ENCODE data around the gene ACADSB. TPM values are rescaled to one million over a fixed set of nuclear protein-coding genes. Genes with fewer than 3 reads are reported as not detected.

ACADSB gene
- polyA plus RNA-seq, 1 donor from 2014 or later = 20.3 TPM

DNA sequence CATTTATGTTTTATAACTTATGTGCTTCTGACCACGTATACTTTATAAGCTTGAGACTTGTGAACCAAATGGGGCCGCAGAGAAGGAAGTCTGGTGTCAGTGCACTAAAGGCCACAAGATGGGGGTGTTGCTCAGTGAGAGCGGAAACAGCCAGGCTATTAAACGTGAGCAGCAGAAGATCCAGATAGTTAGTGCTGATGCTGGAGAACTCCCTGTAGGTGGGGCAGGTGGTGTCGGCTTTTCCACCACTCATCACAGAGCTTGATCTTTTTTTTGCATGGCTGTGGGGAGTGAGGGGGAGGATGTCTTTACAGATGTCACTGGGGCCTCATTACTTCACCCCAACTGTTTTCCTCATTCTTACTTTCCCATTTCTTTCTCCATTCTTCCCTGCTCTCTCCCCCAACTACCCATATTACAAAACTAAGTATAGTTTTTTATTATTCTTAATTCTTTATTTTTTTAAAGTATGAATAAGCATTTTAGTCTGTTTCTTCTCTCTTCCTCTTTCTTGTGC is 34.7 kb downstream of the ACADSB start:
- H3F3A ChIP-seq (ENCODE audit: insufficient read depth, low read length, poor library complexity, severe bottlenecking) = no peaks in the 10 kb centered on the region
- H3K36me3 ChIP-seq (ENCODE audit: insufficient read depth, low read length) = peaks cover 5% of the 10 kb centered on the region
- no peaks in the 10 kb centered on the region for H4K20me1 ChIP-seq (ENCODE audit: insufficient read depth)
- H3K4me3 ChIP-seq (ENCODE audit: low read length) = no peak overlapping the region
- H3K79me2 ChIP-seq (replicated peaks; ENCODE audit: insufficient read depth, low read length) = no peaks in the 10 kb centered on the region
- H3K27ac ChIP-seq (ENCODE audit: low read length) = no peak overlapping the region
- H3K4me2 ChIP-seq (ENCODE audit: low read length) = no peak overlapping the region
- no peaks in the 10 kb centered on the region for H3K9me3 ChIP-seq (ENCODE audit: low read length)
- TF ChIP-seq TAF1 (IDR thresholded peaks at IDR 0.05; ENCODE audit: low read depth) = no peak
- no peak for TF ChIP-seq MXI1 (conservative IDR thresholded peaks at IDR 0.05; ENCODE audit: poor library complexity, severe bottlenecking)
- TF ChIP-seq EP300 (conservative IDR thresholded peaks at IDR 0.05; ENCODE audit: poor library complexity, severe bottlenecking) = no peak
- TF ChIP-seq, protein P1, sequence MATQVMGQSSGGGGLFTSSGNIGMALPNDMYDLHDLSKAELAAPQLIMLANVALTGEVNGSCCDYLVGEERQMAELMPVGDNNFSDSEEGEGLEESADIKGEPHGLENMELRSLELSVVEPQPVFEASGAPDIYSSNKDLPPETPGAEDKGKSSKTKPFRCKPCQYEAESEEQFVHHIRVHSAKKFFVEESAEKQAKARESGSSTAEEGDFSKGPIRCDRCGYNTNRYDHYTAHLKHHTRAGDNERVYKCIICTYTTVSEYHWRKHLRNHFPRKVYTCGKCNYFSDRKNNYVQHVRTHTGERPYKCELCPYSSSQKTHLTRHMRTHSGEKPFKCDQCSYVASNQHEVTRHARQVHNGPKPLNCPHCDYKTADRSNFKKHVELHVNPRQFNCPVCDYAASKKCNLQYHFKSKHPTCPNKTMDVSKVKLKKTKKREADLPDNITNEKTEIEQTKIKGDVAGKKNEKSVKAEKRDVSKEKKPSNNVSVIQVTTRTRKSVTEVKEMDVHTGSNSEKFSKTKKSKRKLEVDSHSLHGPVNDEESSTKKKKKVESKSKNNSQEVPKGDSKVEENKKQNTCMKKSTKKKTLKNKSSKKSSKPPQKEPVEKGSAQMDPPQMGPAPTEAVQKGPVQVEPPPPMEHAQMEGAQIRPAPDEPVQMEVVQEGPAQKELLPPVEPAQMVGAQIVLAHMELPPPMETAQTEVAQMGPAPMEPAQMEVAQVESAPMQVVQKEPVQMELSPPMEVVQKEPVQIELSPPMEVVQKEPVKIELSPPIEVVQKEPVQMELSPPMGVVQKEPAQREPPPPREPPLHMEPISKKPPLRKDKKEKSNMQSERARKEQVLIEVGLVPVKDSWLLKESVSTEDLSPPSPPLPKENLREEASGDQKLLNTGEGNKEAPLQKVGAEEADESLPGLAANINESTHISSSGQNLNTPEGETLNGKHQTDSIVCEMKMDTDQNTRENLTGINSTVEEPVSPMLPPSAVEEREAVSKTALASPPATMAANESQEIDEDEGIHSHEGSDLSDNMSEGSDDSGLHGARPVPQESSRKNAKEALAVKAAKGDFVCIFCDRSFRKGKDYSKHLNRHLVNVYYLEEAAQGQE (IDR thresholded peaks at IDR 0.05; ENCODE audit: borderline replicate concordance) = no peak
- TF ChIP-seq, protein P2, sequence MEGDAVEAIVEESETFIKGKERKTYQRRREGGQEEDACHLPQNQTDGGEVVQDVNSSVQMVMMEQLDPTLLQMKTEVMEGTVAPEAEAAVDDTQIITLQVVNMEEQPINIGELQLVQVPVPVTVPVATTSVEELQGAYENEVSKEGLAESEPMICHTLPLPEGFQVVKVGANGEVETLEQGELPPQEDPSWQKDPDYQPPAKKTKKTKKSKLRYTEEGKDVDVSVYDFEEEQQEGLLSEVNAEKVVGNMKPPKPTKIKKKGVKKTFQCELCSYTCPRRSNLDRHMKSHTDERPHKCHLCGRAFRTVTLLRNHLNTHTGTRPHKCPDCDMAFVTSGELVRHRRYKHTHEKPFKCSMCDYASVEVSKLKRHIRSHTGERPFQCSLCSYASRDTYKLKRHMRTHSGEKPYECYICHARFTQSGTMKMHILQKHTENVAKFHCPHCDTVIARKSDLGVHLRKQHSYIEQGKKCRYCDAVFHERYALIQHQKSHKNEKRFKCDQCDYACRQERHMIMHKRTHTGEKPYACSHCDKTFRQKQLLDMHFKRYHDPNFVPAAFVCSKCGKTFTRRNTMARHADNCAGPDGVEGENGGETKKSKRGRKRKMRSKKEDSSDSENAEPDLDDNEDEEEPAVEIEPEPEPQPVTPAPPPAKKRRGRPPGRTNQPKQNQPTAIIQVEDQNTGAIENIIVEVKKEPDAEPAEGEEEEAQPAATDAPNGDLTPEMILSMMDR (IDR thresholded peaks at IDR 0.05; ENCODE audit: poor library complexity, severe bottlenecking) = peak; percentile 89
- peak; percentile 92 for TF ChIP-seq SMC3 (conservative IDR thresholded peaks at IDR 0.05; ENCODE audit: poor library complexity)
- no peak for TF ChIP-seq POLR2AphosphoS5 (IDR thresholded peaks at IDR 0.05)
- TF ChIP-seq EZH2 (IDR thresholded peaks at IDR 0.05; ENCODE audit: borderline replicate concordance, insufficient read depth, low read length, poor library complexity, severe bottlenecking) = no peak
- TF ChIP-seq RAD21 (conservative IDR thresholded peaks at IDR 0.05) = peak; percentile 91
- H3K27me3 ChIP-seq (ENCODE audit: insufficient read depth, low read depth, low read length) = no peaks in the 10 kb centered on the region
- no peak overlapping the region for H3K9ac ChIP-seq (ENCODE audit: low read length)
- no peaks in the 10 kb centered on the region for H3K9me2 ChIP-seq (ENCODE audit: insufficient read depth, low read length)
- no peak overlapping the region for H2AFZ ChIP-seq (ENCODE audit: low read depth, low read length)

DNA sequence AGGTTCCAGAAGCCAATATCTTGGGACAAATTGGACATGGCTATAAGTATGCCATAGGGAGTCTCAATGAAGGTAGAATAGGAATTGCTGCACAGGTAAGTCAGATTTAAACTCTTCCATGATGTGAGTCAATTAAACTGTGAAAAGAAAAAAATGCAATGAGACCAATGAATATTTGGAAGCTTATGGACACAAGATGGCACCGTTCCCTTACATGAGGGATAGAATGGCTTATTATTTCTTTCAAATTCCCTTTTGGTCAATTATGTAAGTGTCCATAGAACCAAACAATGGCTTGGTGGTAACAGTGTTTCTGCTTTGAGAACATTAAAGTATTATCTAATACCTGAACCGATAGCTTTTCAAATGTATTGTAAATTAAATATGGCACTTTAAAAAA is 35.6 kb downstream of the ACADSB start:
- H3K9me3 ChIP-seq (ENCODE audit: low read length) = no peaks in the 10 kb centered on the region
- no peaks in the 10 kb centered on the region for H4K20me1 ChIP-seq (ENCODE audit: insufficient read depth)
- H3K4me2 ChIP-seq (ENCODE audit: low read length) = no peak overlapping the region
- no peaks in the 10 kb centered on the region for H3K79me2 ChIP-seq (replicated peaks; ENCODE audit: insufficient read depth, low read length)
- no peak overlapping the region for H2AFZ ChIP-seq (ENCODE audit: low read depth, low read length)
- no peaks in the 10 kb centered on the region for H3K9me2 ChIP-seq (ENCODE audit: insufficient read depth, low read length)
- no peak overlapping the region for H3K9ac ChIP-seq (ENCODE audit: low read length)
- peaks cover 4% of the 10 kb centered on the region for H3K36me3 ChIP-seq (ENCODE audit: insufficient read depth, low read length)
- H3K27me3 ChIP-seq (ENCODE audit: insufficient read depth, low read depth, low read length) = no peaks in the 10 kb centered on the region
- no peak for TF ChIP-seq TAF1 (IDR thresholded peaks at IDR 0.05; ENCODE audit: low read depth)
- TF ChIP-seq EZH2 (IDR thresholded peaks at IDR 0.05; ENCODE audit: borderline replicate concordance, insufficient read depth, low read length, poor library complexity, severe bottlenecking) = no peak
- TF ChIP-seq, protein P2 (IDR thresholded peaks at IDR 0.05; ENCODE audit: poor library complexity, severe bottlenecking) = peak; percentile 51
- no peak for TF ChIP-seq POLR2AphosphoS5 (IDR thresholded peaks at IDR 0.05)
- TF ChIP-seq, protein P1 (IDR thresholded peaks at IDR 0.05; ENCODE audit: borderline replicate concordance) = no peak
- TF ChIP-seq EP300 (conservative IDR thresholded peaks at IDR 0.05; ENCODE audit: poor library complexity, severe bottlenecking) = no peak
- TF ChIP-seq MXI1 (conservative IDR thresholded peaks at IDR 0.05; ENCODE audit: poor library complexity, severe bottlenecking) = no peak
- TF ChIP-seq SMC3 (conservative IDR thresholded peaks at IDR 0.05; ENCODE audit: poor library complexity) = peak; percentile 59
- peak; percentile 58 for TF ChIP-seq RAD21 (conservative IDR thresholded peaks at IDR 0.05)
- H3K27ac ChIP-seq (ENCODE audit: low read length) = no peak overlapping the region
- no peak overlapping the region for H3K4me3 ChIP-seq (ENCODE audit: low read length)
- no peaks in the 10 kb centered on the region for H3F3A ChIP-seq (ENCODE audit: insufficient read depth, low read length, poor library complexity, severe bottlenecking)
